ENCODE data around the gene RAB22A.

- no peak for TF ChIP-seq CEBPB (IDR thresholded peaks at IDR 0.05; ENCODE audit: low read depth, low read length)
- no peak for TF ChIP-seq POLR2A (IDR thresholded peaks at IDR 0.05; ENCODE audit: low read depth, low read length)
- no peak for TF ChIP-seq MAFK (IDR thresholded peaks at IDR 0.05; ENCODE audit: low read depth, low read length)
These were observed 22.5 kb downstream of the RAB22A start for GRCh38 chr20:58331961-58332551.

All from IMR-90 (cell line).